Fibroblast of mammary gland (primary cell): Measurements from ENCODE around the gene KLF15.
"Not testable (repeated sequence)": the region's sequence is repeated elsewhere in the genome, so short reads cannot be mapped to it uniquely, and the experiment has no call there.

ENCODE experiments used
- DNase-seq: peaks from one replicate; pipeline ENCODE4 v3.0.0-alpha.2; 2010; ENCODE audit warnings: low read depth
- H3K4me3 ChIP-seq: 2 replicates; pipeline ENCODE4 v1.5.1; 2011; ENCODE audit warnings: low read depth, mild to moderate bottlenecking, low read length, moderate library complexity; ENCODE audit not compliant: control insufficient read depth
- CTCF ChIP-seq: conservative IDR thresholded peaks from 2 replicates; pipeline ENCODE4 v1.5.1; 2011; ENCODE audit warnings: low read depth, low read length, inconsistent platforms; ENCODE audit not compliant: control insufficient read depth, insufficient read depth

The KLF15 gene

GRCh38 chr3:126338790-126339288, 18.4 kb downstream of the KLF15 start:
- H3K4me3 ChIP-seq, result no peak overlapping the region
- no peak for TF ChIP-seq CTCF
- DNase-seq, result no peak

- DNase-seq, result no peak
- TF ChIP-seq CTCF, result no peak
- H3K4me3 ChIP-seq, result no peak overlapping the region
Observed at GRCh38 chr3:126337980-126338651, 19.1 kb downstream of the KLF15 start.

GRCh38 chr3:126331812-126332336, 25.3 kb downstream of the KLF15 start:
- H3K4me3 ChIP-seq, DNase-seq: not testable (repeated sequence)

- DNase-seq, result no peak
- TF ChIP-seq CTCF, result no peak
Observed at GRCh38 chr3:126329927-126330725, 27.1 kb downstream of the KLF15 start.

GRCh38 chr3:126326629-126327028, 30.6 kb downstream of the KLF15 start:
- no peak for TF ChIP-seq CTCF
- DNase-seq, result no peak
- H3K4me3 ChIP-seq, result no peak overlapping the region

More at GRCh38 chr3:126329927-126330725, 27.1 kb downstream of the KLF15 start:
- no peak overlapping the region for H3K4me3 ChIP-seq

GRCh38 chr3:126322181-126322967, 34.8 kb downstream of the KLF15 start:
- no peak overlapping the region for H3K4me3 ChIP-seq
- TF ChIP-seq CTCF, result no peak
- no peak for DNase-seq
